LNCAP (cell line): Measurements from ENCODE around the gene PCSK4.

ENCODE experiments used
- TF ChIP-seq, protein P1 (sequence below): fragments of 450-650 bp; IDR thresholded peaks from 2 replicates; pipeline ENCODE4 v1.5.1; 2017; ENCODE audit warnings: mild to moderate bottlenecking

The PCSK4 gene

DNA sequence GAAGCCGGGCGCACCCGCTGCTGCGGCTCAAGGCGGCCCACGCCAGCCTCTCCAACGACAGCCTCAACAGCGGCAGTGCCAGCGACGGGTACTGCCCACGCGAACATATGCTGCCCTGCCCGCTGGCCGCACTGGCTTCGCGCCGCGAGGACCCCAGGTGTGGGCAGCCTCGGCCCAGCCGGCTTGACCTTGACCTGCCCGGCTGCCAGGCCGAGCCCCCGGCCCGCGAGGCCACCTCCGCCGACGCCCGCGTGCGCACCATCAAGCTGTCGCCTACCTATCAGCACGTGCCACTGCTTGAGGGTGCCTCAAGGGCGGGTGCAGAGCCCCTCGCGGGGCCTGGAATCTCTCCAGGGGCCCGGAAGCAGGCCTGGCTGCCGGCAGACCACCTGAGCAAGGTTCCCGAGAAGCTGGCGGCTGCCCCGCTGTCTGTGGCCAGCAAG lies 24.1 kb downstream of the PCSK4 start:
- TF ChIP-seq, protein P1, sequence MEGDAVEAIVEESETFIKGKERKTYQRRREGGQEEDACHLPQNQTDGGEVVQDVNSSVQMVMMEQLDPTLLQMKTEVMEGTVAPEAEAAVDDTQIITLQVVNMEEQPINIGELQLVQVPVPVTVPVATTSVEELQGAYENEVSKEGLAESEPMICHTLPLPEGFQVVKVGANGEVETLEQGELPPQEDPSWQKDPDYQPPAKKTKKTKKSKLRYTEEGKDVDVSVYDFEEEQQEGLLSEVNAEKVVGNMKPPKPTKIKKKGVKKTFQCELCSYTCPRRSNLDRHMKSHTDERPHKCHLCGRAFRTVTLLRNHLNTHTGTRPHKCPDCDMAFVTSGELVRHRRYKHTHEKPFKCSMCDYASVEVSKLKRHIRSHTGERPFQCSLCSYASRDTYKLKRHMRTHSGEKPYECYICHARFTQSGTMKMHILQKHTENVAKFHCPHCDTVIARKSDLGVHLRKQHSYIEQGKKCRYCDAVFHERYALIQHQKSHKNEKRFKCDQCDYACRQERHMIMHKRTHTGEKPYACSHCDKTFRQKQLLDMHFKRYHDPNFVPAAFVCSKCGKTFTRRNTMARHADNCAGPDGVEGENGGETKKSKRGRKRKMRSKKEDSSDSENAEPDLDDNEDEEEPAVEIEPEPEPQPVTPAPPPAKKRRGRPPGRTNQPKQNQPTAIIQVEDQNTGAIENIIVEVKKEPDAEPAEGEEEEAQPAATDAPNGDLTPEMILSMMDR, result no peak

DNA sequence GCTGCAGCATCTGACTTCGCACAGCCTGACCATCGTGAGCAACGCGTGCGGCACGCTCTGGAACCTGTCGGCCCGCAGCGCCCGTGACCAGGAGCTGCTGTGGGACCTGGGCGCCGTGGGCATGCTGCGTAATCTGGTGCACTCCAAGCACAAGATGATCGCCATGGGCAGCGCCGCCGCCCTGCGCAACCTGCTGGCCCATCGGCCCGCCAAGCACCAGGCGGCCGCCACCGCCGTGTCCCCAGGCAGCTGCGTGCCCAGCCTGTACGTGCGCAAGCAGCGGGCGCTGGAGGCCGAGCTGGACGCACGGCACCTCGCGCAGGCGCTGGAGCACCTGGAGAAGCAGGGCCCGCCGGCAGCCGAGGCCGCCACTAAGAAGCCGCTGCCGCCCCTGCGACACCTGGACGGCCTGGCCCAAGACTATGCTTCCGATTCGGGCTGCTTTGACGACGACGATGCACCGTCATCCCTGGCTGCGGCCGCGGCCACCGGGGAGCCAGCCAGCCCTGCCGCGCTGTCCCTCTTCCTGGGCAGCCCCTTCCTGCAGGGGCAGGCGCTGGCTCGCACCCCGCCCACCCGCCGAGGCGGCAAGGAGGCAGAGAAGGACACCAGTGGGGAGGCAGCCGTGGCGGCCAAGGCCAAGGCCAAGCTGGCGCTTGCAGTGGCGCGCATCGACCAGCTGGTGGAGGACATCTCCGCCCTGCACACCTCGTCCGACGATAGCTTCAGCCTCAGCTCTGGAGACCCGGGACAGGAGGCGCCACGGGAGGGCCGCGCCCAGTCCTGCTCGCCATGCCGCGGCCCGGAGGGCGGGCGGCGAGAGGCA lies 24.7 kb downstream of the PCSK4 start:
- TF ChIP-seq, protein P1, result peak; percentile 37; the same call in 1 of the 2 replicates

DNA sequence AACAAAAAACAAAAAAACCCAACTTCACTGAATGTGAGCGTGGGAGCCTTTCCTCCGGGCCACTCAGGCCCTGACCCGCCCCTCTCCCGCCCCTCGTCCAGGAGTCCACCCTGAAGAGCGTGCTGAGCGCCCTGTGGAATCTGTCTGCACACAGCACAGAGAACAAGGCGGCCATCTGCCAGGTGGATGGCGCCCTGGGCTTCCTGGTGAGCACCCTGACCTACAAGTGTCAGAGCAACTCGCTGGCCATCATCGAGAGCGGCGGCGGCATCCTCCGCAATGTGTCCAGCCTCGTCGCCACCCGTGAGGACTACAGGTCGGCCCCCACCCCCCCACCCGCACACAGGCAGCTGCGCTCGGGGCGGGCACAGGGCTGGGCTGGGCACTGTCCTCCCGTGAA lies 28.3 kb downstream of the PCSK4 start:
- TF ChIP-seq, protein P1, result no peak

DNA sequence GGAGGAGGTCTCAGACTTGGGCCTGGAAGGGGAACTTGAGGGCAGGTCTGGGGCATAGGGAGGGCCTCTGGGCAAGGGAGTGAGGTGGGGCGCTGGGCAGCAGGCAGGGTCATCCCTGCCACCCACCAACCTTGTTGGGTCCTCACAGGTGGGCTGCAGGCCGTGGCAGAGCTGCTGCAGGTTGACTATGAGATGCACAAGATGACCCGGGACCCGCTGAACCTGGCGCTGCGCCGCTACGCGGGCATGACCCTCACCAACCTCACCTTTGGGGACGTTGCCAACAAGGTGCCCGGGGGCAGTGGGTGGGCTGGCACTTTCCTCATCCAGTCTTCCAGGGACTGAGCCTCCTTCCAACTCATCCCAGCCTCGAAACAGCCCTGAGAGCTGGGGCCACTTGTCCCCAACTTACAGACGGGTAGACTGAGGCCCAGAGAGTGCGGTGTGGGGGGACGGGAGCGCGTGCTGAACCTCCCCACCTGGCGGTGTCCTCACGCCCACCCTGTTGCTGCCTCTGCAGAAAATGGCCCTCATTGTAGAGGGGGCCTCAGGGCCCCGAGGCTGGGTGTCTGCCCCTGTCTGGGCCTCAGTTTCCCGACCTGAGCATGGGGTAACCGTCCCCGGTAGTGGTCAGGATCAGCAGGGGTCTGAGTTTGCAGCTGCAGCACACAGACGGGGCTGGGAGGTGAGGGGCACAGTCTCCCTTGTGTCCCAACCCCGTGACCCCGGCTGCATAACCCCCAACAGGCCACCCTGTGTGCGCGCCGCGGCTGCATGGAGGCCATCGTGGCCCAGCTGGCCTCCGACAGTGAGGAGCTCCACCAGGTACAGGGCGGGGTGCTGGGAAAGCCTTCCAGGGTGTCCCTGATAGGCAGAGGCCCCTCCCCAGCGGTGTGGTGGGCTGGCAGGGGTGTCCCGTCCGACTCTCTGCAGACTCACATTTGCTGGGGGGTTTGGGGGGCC lies 29.8 kb downstream of the PCSK4 start:
- TF ChIP-seq, protein P1, result no peak

DNA sequence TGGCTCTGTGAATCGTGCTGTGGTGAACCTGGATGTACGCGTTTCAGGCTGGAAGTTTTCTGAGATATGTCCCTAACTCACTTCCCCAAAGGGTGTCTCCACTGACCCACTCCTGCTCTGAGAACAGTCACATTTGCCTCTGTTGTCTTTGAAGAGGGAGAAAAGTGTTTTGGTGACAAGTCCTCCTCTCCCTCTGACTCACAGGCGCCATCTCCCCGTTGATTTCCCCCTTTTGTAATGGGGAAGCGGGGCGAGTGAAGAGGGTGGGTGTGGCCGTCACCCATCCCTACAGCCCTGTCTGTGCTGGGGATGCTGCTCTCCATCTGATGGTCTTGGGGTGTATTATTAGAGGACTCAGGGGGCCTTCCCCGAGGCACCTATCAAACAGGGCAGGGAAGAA lies 30.7 kb downstream of the PCSK4 start:
- TF ChIP-seq, protein P1, result no peak

DNA sequence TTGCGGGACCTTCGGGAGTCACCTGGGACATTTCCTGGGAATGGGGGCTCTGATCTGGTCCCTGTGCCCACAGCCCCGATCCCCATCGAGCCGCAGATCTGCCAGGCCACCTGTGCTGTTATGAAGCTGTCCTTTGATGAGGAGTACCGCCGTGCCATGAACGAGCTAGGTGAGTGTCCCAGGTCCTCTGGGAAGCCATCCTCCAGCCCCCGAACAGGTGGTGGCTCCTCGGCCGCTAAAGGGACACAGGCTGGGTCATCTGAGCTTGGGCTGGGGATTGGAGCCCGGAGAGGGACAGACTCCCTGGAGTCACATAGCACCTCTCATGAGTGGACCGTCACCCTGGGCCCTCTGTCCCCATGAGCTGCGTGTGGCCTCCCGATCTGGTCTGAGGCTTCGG lies 32.3 kb downstream of the PCSK4 start:
- TF ChIP-seq, protein P1, result no peak

DNA sequence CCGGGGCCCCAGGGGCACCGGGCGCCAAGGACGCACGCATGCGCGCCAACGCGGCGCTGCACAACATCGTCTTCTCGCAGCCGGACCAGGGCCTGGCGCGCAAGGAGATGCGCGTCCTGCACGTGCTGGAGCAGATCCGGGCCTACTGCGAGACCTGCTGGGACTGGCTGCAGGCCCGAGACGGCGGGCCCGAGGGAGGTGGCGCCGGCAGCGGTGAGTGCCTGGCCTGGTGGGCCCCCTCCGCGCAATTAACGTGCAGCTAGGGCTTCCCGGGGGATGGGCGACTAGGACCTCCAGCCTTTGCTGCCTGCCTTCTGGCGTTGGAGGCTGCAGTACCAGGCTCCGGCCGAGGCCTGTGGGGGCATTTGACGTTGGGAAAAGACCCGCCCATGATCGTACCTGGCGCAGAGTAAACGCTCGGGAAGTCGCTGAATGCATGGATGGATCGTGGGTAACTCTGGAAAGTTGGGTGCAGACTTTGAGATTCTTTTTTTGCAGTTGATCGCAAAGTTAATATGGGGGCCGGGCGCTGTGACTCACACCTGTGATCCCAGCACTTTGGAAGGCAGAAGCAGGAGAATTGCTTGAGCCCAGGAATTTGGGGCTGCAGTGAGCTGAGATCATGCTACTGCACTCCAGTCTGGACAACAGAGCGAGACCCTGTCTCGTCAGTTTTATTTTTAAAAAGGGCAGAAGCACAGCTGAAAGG lies 33.0 kb downstream of the PCSK4 start:
- TF ChIP-seq, protein P1, result no peak
